GM12801 (cell line): ENCODE results near the gene MIXL1.

ENCODE experiments used
- CTCF ChIP-seq: IDR thresholded peaks from one replicate; pipeline ENCODE4 v1.5.1; 2011; ENCODE audit warnings: control low read depth; ENCODE audit not compliant: insufficient read length; ENCODE audit errors: extremely low read depth

MIXL1 gene

GRCh38 chr1:226236826-226237225 is 13.4 kb downstream of the MIXL1 start:
- TF ChIP-seq CTCF = no peak

- TF ChIP-seq CTCF = no peak
Measured at GRCh38 chr1:226239421-226239820, 16.0 kb downstream of the MIXL1 start.

- no peak for TF ChIP-seq CTCF
Measured at GRCh38 chr1:226248091-226248490, 24.6 kb downstream of the MIXL1 start.

GRCh38 chr1:226248796-226249195 is 25.3 kb downstream of the MIXL1 start:
- TF ChIP-seq CTCF = no peak

GRCh38 chr1:226250511-226250910 is 27.0 kb downstream of the MIXL1 start:
- TF ChIP-seq CTCF = no peak

GRCh38 chr1:226253933-226254332 is 30.5 kb downstream of the MIXL1 start:
- no peak for TF ChIP-seq CTCF

GRCh38 chr1:226255380-226255779 is 31.9 kb downstream of the MIXL1 start:
- TF ChIP-seq CTCF = no peak

- no peak for TF ChIP-seq CTCF
Measured at GRCh38 chr1:226261818-226262217, 38.4 kb downstream of the MIXL1 start.
